HepG2 (cell line): ENCODE measurements around the gene EMC1. TPM values are rescaled to one million over a fixed set of nuclear protein-coding genes. Genes with fewer than 3 reads are reported as not detected.
A peak's percentile ranks its signal among the peaks of the same experiment; 100 is the strongest.

Experiments
- AFF4 ChIP-seq: sonication (generic); formaldehyde crosslinking; IDR thresholded peaks from 2 replicates; pipeline ENCODE4 v1.4.0; 2020; ENCODE audit warnings: missing genetic modification reagents
- CSRNP2 ChIP-seq: sonication (generic); formaldehyde crosslinking; conservative IDR thresholded peaks from 2 replicates; pipeline ENCODE4 v1.8.0; 2022; ENCODE audit warnings: low read depth, missing genetic modification reagents
- EHMT2 ChIP-seq: fragments of 200-600 bp; sonication (generic); IDR thresholded peaks from 2 replicates; pipeline ENCODE4 v1.7.0; 2017; ENCODE audit warnings: antibody characterized with exemption, low read depth, low read length, borderline replicate concordance
- FOXO1 ChIP-seq: sonication (generic); formaldehyde crosslinking; IDR thresholded peaks from 2 replicates; pipeline ENCODE4 v1.4.0; 2020; ENCODE audit warnings: missing genetic modification reagents
- HOXA5 ChIP-seq: sonication (generic); formaldehyde crosslinking; IDR thresholded peaks from 2 replicates; pipeline ENCODE4 v1.4.0; 2020; ENCODE audit warnings: missing genetic modification reagents
- IKZF4 ChIP-seq: sonication (generic); formaldehyde crosslinking; IDR thresholded peaks from 2 replicates; pipeline ENCODE4 v1.5.1; 2020; ENCODE audit warnings: borderline replicate concordance, mild to moderate bottlenecking, low read depth, missing genetic modification reagents; ENCODE audit errors: not compliant biosample characterization
- KLF6 ChIP-seq: IDR thresholded peaks from 2 replicates; pipeline ENCODE4 v1.8.0; 2016; ENCODE audit warnings: missing biosample characterization, missing genetic modification reagents
- RXRB ChIP-seq: IDR thresholded peaks from 2 replicates; pipeline ENCODE4 v1.6.1; 2016; ENCODE audit warnings: borderline replicate concordance, missing genetic modification reagents, missing compliant biosample characterization
- USF2 ChIP-seq, 2 experiments: sonication (generic) in 1 of 2; formaldehyde crosslinking in 1 of 2; IDR thresholded peaks; 2 replicates each; pipeline versions ENCODE4 v1.5.1 to v1.6.1; 2011 to 2020; ENCODE audit warnings: borderline replicate concordance in 1 of 2, low read depth in 1 of 2, low read length in 1 of 2, mild to moderate bottlenecking in 1 of 2, missing genetic modification reagents in 1 of 2, moderate library complexity in 1 of 2
- XBP1 ChIP-seq: sonication (generic); formaldehyde crosslinking; IDR thresholded peaks from 2 replicates; pipeline ENCODE4 v1.5.0; 2020; ENCODE audit warnings: missing genetic modification reagents
- ZBTB2 ChIP-seq: sonication (generic); formaldehyde crosslinking; IDR thresholded peaks from 2 replicates; pipeline ENCODE4 v1.8.0; 2022; ENCODE audit warnings: low read depth, missing genetic modification reagents
- ZGPAT ChIP-seq: IDR thresholded peaks from 2 replicates; pipeline ENCODE4 v1.6.1; 2016; ENCODE audit warnings: mild to moderate bottlenecking
- ZSCAN25 ChIP-seq: sonication (generic); formaldehyde crosslinking; IDR thresholded peaks from 2 replicates; pipeline ENCODE4 v1.8.0; 2022; ENCODE audit warnings: mild to moderate bottlenecking, missing genetic modification reagents
- polyA plus RNA-seq, 8 experiments: library from polyadenylated mRNA; depleted of rRNA in 3 of 8; stranded (reverse) in 7 of 8; unstranded in 1 of 8; fragments of >200 nt; fragmentation: Illumina TruSeq in 4 of 8; extraction: Trizol in 4 of 8; gene quantifications; 2 replicates each; pipeline versions ENCODE4 v1.2.1 to v1.2.3, GENCODE V29; 2011 to 2016; ENCODE audit warnings: low read depth in 4 of 8, missing spikeins in 1 of 8, mixed read lengths in 1 of 8; ENCODE audit not compliant: insufficient read depth in 1 of 8
- total RNA-seq, 5 experiments: library from RNA; depleted of rRNA; stranded (reverse); fragments of >200 nt; fragmentation: Illumina TruSeq; extraction: Trizol; gene quantifications; 2 replicates each; pipeline ENCODE4 v1.2.3, GENCODE V29; 2016; ENCODE audit warnings: low read depth in 1 of 5

Gene EMC1
- total and polyA plus RNA-seq, 2 of the 13 experiments (the other 11 are each of a cell fraction or from before 2014, with no cell fraction given): 38.0 to 61.3 TPM

GRCh38 chr1:19251305-19252196, at the start of gene EMC1, which contains the start of gene MRTO4 (continued):
- TF ChIP-seq XBP1 (no peak), AFF4 (CRISPR knock-in tag) (0 out of 2 replicates have a peak, but pooled peaks have one; percentile 41), RXRB (CRISPR knock-in tag) (peak; percentile 33; the same call in 1 of the 2 replicates), ZSCAN25 (CRISPR knock-in tag) (peak; percentile 65; the same call in 1 of the 2 replicates), ZGPAT (peak; percentile 88), EHMT2 (no peak), FOXO1 (peak; percentile 64; the same call in 1 of the 2 replicates), KLF6 (0 out of 2 replicates have a peak, but pooled peaks have one; percentile 35), HOXA5 (CRISPR knock-in tag) (no peak; the same call in 1 of the 2 replicates), CSRNP2 (CRISPR knock-in tag) (no peak), ZBTB2 (CRISPR knock-in tag) (peak; percentile 77), IKZF4 (CRISPR knock-in tag) (peak; percentile 95), USF2 (IDR thresholded peaks at IDR 0.05; ENCODE audit: low read depth, low read length) (no peak), USF2 (CRISPR knock-in tag; IDR thresholded peaks at IDR 0.05; ENCODE audit: borderline replicate concordance) (0 out of 2 replicates have a peak, but pooled peaks have one; percentile 37)
